Gastrocnemius medialis (tissue), 4 donors: ENCODE measurements around the gene CD151. TPM values are rescaled to one million over a fixed set of nuclear protein-coding genes. Genes with fewer than 3 reads are reported as not detected.

Experiments
- ATAC-seq, 2 donors: fragments of 150-250 bp; one replicate each; pipeline ENCODE4 v1.9.1; 2016
- DNase-seq, 2 donors: peaks; one replicate each; pipeline ENCODE4 v3.0.0-alpha.2; 2019
- H3K27ac ChIP-seq, 4 donors: fragments of 200-600 bp; sonication (generic); 1 replicate in 1 of 4; 2 replicates in 3 of 4; pipeline ENCODE4 v1.5.1; 2016 to 2018; ENCODE audit warnings: mild to moderate bottlenecking in 2 of 4, moderate library complexity in 1 of 4
- H3K27me3 ChIP-seq, 3 donors: fragments of 200-600 bp; sonication (generic) in 2 of 3; 1 replicate in 1 of 3; 2 replicates in 2 of 3; pipeline versions ENCODE4 v1.5.1 to v1.6.0; 2016 to 2019; ENCODE audit warnings: mild to moderate bottlenecking in 1 of 3, moderate library complexity in 1 of 3
- H3K36me3 ChIP-seq, 2 donors: fragments of 200-600 bp; sonication (generic) in 1 of 2; one replicate each; pipeline ENCODE4 v1.5.1; 2017 to 2018
- H3K4me1 ChIP-seq, 2 donors: fragments of 200-600 bp; sonication (generic) in 1 of 2; one replicate each; pipeline ENCODE4 v1.5.1; 2016 to 2017; ENCODE audit warnings: mild to moderate bottlenecking in 2 of 2
- H3K4me3 ChIP-seq, 4 donors: fragments of 200-600 bp; sonication (generic) in 3 of 4; 1 replicate in 1 of 4; 2 replicates in 3 of 4; pipeline ENCODE4 v1.5.1; 2016 to 2019; ENCODE audit warnings: mild to moderate bottlenecking in 2 of 4
- H3K9me3 ChIP-seq, 3 donors: fragments of 200-600 bp; sonication (generic) in 2 of 3; 1 replicate in 1 of 3; 2 replicates in 2 of 3; pipeline ENCODE4 v1.5.1; 2016 to 2019
- POLR2A ChIP-seq, 2 donors: fragments of 450-650 bp; IDR thresholded peaks; one replicate each; pipeline ENCODE4 v1.6.1; 2017; ENCODE audit warnings: antibody characterized with exemption in 2 of 2, mild to moderate bottlenecking in 2 of 2, moderate library complexity in 2 of 2
- in situ Hi-C, 4 donors: fragments of 200-750 bp; cut with MboI; loops; one replicate each; pipeline versions ENCODE4 v1.15.0 to v1.8.0; 2017; ENCODE audit warnings: low sequenced_read_pairs in 4 of 4
- intact Hi-C: fragments of 100-400 bp; cut with DNase I; formaldehyde crosslinking; loops from one replicate; pipeline ENCODE4 v1.15.1; 2023; ENCODE audit warnings: low total_unique reads
- total RNA-seq, 4 donors: library from RNA; depleted of rRNA; stranded (reverse); fragments of >200 nt; gene quantifications; one replicate each; pipeline versions ENCODE4 v1.1.0 to v1.2.3, GENCODE V29; 2016
- TF ChIP-seq, protein P1 (sequence below), 5 experiments: fragments of 450-650 bp in 3 of 5; fragments of 200-600 bp in 2 of 5; sonication (generic) in 2 of 5; IDR thresholded peaks in 4 of 5; conservative IDR thresholded peaks in 1 of 5; 1 replicate in 4 of 5; 2 replicates in 1 of 5; pipeline ENCODE4 v1.5.1; 2016 to 2019; ENCODE audit warnings: antibody characterized with exemption in 5 of 5, mild to moderate bottlenecking in 3 of 5, moderate library complexity in 3 of 5

Gene CD151
- total RNA-seq, 4 donors from 2014 or later, result 77.0 to 206 (median 169) TPM

GRCh38 chr11:825366-826226 lies 7.2 kb upstream of the CD151 start:
- H3K27me3 ChIP-seq, result peaks cover 18 to 37% (median 35%) of the 10 kb centered on the region in 3 donors
- no peak for TF ChIP-seq POLR2A (IDR thresholded peaks at IDR 0.05)
- TF ChIP-seq, protein P1, sequence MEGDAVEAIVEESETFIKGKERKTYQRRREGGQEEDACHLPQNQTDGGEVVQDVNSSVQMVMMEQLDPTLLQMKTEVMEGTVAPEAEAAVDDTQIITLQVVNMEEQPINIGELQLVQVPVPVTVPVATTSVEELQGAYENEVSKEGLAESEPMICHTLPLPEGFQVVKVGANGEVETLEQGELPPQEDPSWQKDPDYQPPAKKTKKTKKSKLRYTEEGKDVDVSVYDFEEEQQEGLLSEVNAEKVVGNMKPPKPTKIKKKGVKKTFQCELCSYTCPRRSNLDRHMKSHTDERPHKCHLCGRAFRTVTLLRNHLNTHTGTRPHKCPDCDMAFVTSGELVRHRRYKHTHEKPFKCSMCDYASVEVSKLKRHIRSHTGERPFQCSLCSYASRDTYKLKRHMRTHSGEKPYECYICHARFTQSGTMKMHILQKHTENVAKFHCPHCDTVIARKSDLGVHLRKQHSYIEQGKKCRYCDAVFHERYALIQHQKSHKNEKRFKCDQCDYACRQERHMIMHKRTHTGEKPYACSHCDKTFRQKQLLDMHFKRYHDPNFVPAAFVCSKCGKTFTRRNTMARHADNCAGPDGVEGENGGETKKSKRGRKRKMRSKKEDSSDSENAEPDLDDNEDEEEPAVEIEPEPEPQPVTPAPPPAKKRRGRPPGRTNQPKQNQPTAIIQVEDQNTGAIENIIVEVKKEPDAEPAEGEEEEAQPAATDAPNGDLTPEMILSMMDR (IDR thresholded peaks at IDR 0.05 in 4 of 5, conservative IDR thresholded peaks at IDR 0.05 in 1 of 5), result no peak
- H3K9me3 ChIP-seq, result no peaks in the 10 kb centered on the region
- ATAC-seq (no peak), DNase-seq (no peak)
- H3K36me3 ChIP-seq, result peaks cover 0 to 27% of the 10 kb centered on the region in 2 donors
- intact Hi-C loops, result no loop called here
- H3K4me1 ChIP-seq, result peaks cover 24 to 52% of the 10 kb centered on the region in 2 donors
- no peak overlapping the region for H3K4me3 ChIP-seq
- in situ Hi-C loops, result no loop called here
- no peak overlapping the region for H3K27ac ChIP-seq

DNA sequence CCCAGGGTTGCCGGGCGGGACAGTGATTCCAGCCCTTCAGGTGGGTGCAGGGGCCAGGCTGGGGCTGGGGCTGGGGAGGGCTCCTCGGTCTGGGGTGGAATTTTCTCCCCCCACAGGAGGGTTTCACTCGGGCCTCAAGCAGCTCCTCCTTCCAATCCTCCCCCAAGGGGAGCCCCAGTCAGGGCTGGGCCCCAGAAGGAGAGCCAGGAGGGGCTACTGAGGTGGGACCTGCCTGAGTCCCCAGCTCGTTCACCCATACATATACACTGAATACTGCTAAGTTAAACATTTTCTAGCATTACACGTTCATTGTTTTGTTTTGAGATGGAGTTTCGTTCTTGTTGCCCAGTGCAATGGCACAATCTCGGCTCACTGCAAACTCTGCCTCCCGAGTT lies 6.5 kb upstream of the CD151 start:
- in situ Hi-C loops (no loop called here), intact Hi-C loops (no loop called here)
- Histone ChIP-seq H3K4me1 (peaks cover 18 to 47% of the 10 kb centered on the region in 2 donors), H3K36me3 (peaks cover 0 to 27% of the 10 kb centered on the region in 2 donors), H3K27ac (peak overlapping the region in 2 of 4 donors; percentile 68 to 69), H3K4me3 (no peak overlapping the region), H3K9me3 (no peaks in the 10 kb centered on the region), H3K27me3 (peaks cover 18 to 40% (median 36%) of the 10 kb centered on the region in 3 donors)
- ATAC-seq, result no peak
- no peak for DNase-seq
- TF ChIP-seq, protein P1 (IDR thresholded peaks at IDR 0.05 in 4 of 5, conservative IDR thresholded peaks at IDR 0.05 in 1 of 5), result no peak

DNA sequence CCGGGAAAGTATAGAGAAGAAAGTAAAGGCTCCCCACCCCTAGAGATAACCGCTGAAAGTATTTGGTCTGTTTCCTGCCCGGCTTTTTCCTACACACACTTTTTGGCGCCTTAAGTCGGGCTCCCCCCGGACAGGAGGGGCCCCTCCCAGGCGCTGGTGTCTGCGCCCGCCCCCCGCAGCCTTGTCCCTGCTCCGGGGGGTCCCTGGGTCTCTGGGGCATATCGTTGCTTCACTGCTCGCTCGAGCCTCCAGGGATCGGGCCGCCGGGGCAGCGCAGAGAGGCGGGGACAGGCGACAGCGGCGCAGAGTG lies 6.0 kb upstream of the CD151 start:
- H3K4me1 ChIP-seq, result peaks cover 12 to 42% of the 10 kb centered on the region in 2 donors
- H3K9me3 ChIP-seq, result no peaks in the 10 kb centered on the region
- no peak for ATAC-seq
- TF ChIP-seq POLR2A (IDR thresholded peaks at IDR 0.05), result no peak
- TF ChIP-seq, protein P1 (IDR thresholded peaks at IDR 0.05 in 4 of 5, conservative IDR thresholded peaks at IDR 0.05 in 1 of 5), result no peak
- intact Hi-C loops, result no loop called here
- in situ Hi-C loops, result no loop called here
- H3K27ac ChIP-seq, result peak overlapping the region; percentile 15 to 75 (median 68)
- H3K27me3 ChIP-seq, result peaks cover 18 to 40% (median 38%) of the 10 kb centered on the region in 3 donors
- no peak for DNase-seq
- peak overlapping the region; percentile 28 to 51 (median 46) for H3K4me3 ChIP-seq
- peaks cover 0 to 27% of the 10 kb centered on the region in 2 donors for H3K36me3 ChIP-seq

DNA sequence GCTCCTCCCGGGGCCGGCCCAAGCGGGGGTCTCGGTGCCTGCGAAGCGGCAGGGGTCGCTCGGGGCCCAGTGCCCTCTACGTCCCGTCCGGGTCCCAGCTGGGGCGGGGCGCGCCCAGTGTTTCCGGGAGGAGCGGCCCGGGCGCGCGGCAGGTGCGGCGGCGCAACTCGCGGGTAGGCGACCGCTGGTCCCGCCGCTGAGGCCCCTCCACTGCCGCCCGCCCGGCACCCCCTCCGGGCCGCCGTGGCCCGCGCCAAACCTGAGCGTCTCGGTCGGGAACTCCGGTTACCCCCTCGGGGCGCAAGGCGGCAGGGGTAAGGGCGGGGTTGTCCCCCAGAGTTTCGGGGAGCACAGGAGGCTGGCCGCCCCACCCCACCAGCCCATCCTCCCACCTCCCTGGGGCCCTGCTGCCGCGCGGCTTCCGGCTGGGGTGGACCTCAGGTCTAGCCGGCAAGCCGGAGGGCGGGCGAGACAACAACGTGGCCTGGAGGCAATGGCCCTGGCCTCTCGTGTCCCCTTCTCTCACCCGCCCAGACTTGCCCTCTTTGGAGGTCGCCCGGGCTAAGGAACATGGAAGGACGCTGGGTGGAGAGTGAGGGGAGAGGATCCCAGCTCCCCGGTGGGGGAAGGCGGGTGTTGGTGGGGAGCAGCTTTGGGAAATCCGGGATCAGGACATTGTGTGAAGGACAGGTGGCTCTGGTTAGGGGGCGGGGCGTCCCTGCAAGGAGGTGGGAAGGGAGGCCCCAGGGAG lies 5.4 kb upstream of the CD151 start:
- ATAC-seq, result no peak
- H3K4me1 ChIP-seq, result peaks cover 8 to 38% of the 10 kb centered on the region in 2 donors

More for the DNA sequence above, 5.4 kb upstream of the CD151 start:
- in situ Hi-C loops, result no loop called here
- TF ChIP-seq, protein P1 (IDR thresholded peaks at IDR 0.05 in 4 of 5, conservative IDR thresholded peaks at IDR 0.05 in 1 of 5), result no peak
- TF ChIP-seq POLR2A (IDR thresholded peaks at IDR 0.05), result no peak
- Histone ChIP-seq H3K4me3 (peak overlapping the region; percentile 28 to 51 (median 46)), H3K9me3 (no peaks in the 10 kb centered on the region), H3K36me3 (peaks cover 0 to 27% of the 10 kb centered on the region in 2 donors), H3K27me3 (peaks cover 18 to 40% (median 38%) of the 10 kb centered on the region in 3 donors), H3K27ac (peak overlapping the region; percentile 52 to 75 (median 68))
- no peak for DNase-seq
- intact Hi-C loops, result no loop called here
